Activated naive CD4-positive, alpha-beta T cell treated with anti-CD3 and anti-CD28 coated beads, Interleukin-2, amount 10 ng/mL, durations not matched to agents 7 days and 5 days (primary cell): Measurements from ENCODE around the gene KRT13.

Experiments
- CTCF ChIA-PET: fragments of 350-600 bp; sonication (Branson Sonifier 250); formaldehyde crosslinking; loops from one replicate; lab custom pipeline; 2021; ENCODE audit warnings: antibody characterized with exemption; lab: Charles Lee
- DNase-seq: peaks from one replicate; pipeline ENCODE4 v3.0.0-alpha.2; 2020
- H3K27ac Mint-ChIP-seq: one replicate; pipeline ENCODE4 v1.8.0; 2021; ENCODE audit warnings: mild to moderate bottlenecking, moderate library complexity, mixed read lengths
- H3K27me3 Mint-ChIP-seq: one replicate; pipeline ENCODE4 v1.8.0; 2021; ENCODE audit warnings: mild to moderate bottlenecking, mixed read lengths
- H3K36me3 Mint-ChIP-seq: one replicate; pipeline ENCODE4 v1.8.0; 2021; ENCODE audit warnings: mixed read lengths
- H3K4me1 Mint-ChIP-seq: one replicate; pipeline ENCODE4 v1.8.0; 2021; ENCODE audit warnings: mixed read lengths
- H3K4me3 Mint-ChIP-seq: one replicate; pipeline ENCODE4 v1.8.0; 2021; ENCODE audit warnings: mild to moderate bottlenecking, moderate library complexity, mixed read lengths
- H3K9me3 Mint-ChIP-seq: one replicate; pipeline ENCODE4 v1.8.0; 2021; ENCODE audit warnings: mixed read lengths

The KRT13 gene

GRCh38 chr17:41505007-41505808, at the start of gene KRT13:
TSS of gene KRT13 (minus strand) at chr17:41505612. CDS start at chr17:41505550, 62 bp downstream.
- Mint-ChIP-seq H3K4me1 (no peaks in the 10 kb centered on the region), H3K27me3 (peaks cover 11% of the 10 kb centered on the region), H3K36me3 (no peaks in the 10 kb centered on the region), H3K27ac (peak within 1 kb of the TSS; percentile 42), H3K9me3 (no peaks in the 10 kb centered on the region), H3K4me3 (no peak within 1 kb of the TSS)
- no peak for DNase-seq
- CTCF ChIA-PET = interaction anchor here (0.7 to 1.2 kb wide), 2 partner anchors 44 to 157 kb away, joined by 3 read pairs; no protein-coding TSS in a partner anchor

- Mint-ChIP-seq H3K27ac (no peak overlapping the region), H3K36me3 (no peaks in the 10 kb centered on the region), H3K4me1 (peaks cover 6% of the 10 kb centered on the region), H3K4me3 (no peak overlapping the region), H3K9me3 (no peaks in the 10 kb centered on the region), H3K27me3 (peaks cover 50% of the 10 kb centered on the region)
- CTCF ChIA-PET = interaction anchor here (6.8 kb wide), 1 partner anchor 110 kb away, joined by 165 read pairs; no protein-coding TSS in a partner anchor
- no peak for DNase-seq
Observed at GRCh38 chr17:41553987-41554680, 48.7 kb upstream of the KRT13 start.

GRCh38 chr17:41553176-41553575, 47.8 kb upstream of the KRT13 start:
- H3K36me3 Mint-ChIP-seq = no peaks in the 10 kb centered on the region
- CTCF ChIA-PET = interaction anchor here (0.7 to 6.8 kb wide), 3 partner anchors 97 to 696 kb away, joined by 3 to 165 read pairs (median 142); no protein-coding TSS in a partner anchor
- no peaks in the 10 kb centered on the region for H3K9me3 Mint-ChIP-seq
- no peak overlapping the region for H3K4me3 Mint-ChIP-seq
- H3K27ac Mint-ChIP-seq = no peak overlapping the region
- H3K4me1 Mint-ChIP-seq = peaks cover 16% of the 10 kb centered on the region
- DNase-seq = no peak
- peaks cover 57% of the 10 kb centered on the region for H3K27me3 Mint-ChIP-seq

- H3K27ac Mint-ChIP-seq = no peak overlapping the region
- peaks cover 64% of the 10 kb centered on the region for H3K27me3 Mint-ChIP-seq
- H3K4me1 Mint-ChIP-seq = peaks cover 23% of the 10 kb centered on the region
- H3K9me3 Mint-ChIP-seq = no peaks in the 10 kb centered on the region
- CTCF ChIA-PET = interaction anchor here (0.7 to 6.8 kb wide), 3 partner anchors 92 to 112 kb away, joined by 3 to 165 read pairs (median 142); no protein-coding TSS in a partner anchor
- H3K4me3 Mint-ChIP-seq = no peak overlapping the region
- DNase-seq = no peak
- H3K36me3 Mint-ChIP-seq = no peaks in the 10 kb centered on the region
Observed at GRCh38 chr17:41552455-41552854, 47.0 kb upstream of the KRT13 start.

- Mint-ChIP-seq H3K4me1 (peaks cover 23% of the 10 kb centered on the region), H3K27me3 (peaks cover 61% of the 10 kb centered on the region), H3K4me3 (no peak overlapping the region), H3K36me3 (no peaks in the 10 kb centered on the region), H3K9me3 (peaks cover 4% of the 10 kb centered on the region), H3K27ac (no peak overlapping the region)
- DNase-seq = no peak
- CTCF ChIA-PET = interaction anchor here (6.6 to 6.8 kb wide), 2 partner anchors 98 to 113 kb away, joined by 142 to 165 read pairs; no protein-coding TSS in a partner anchor
Observed at GRCh38 chr17:41551365-41551764, 46.0 kb upstream of the KRT13 start.

- H3K4me3 Mint-ChIP-seq = no peak overlapping the region
- H3K27ac Mint-ChIP-seq = no peak overlapping the region
- peaks cover 23% of the 10 kb centered on the region for H3K4me1 Mint-ChIP-seq
- no peaks in the 10 kb centered on the region for H3K36me3 Mint-ChIP-seq
- CTCF ChIA-PET = interaction anchor here (0.6 to 6.8 kb wide), 40 partner anchors 9 to 967 kb away, joined by 3 to 165 read pairs (median 5); partner anchors contain the start of gene KRT9
- no peak for DNase-seq
- H3K9me3 Mint-ChIP-seq = peaks cover 4% of the 10 kb centered on the region
- H3K27me3 Mint-ChIP-seq = peaks cover 51% of the 10 kb centered on the region
Observed at GRCh38 chr17:41549596-41550039, 44.2 kb upstream of the KRT13 start.

GRCh38 chr17:41548844-41549595, 43.6 kb upstream of the KRT13 start:
- H3K4me3 Mint-ChIP-seq = no peak overlapping the region
- peaks cover 23% of the 10 kb centered on the region for H3K4me1 Mint-ChIP-seq
- peaks cover 46% of the 10 kb centered on the region for H3K27me3 Mint-ChIP-seq
- DNase-seq = peak; percentile 91
- H3K9me3 Mint-ChIP-seq = peaks cover 4% of the 10 kb centered on the region
- CTCF ChIA-PET = interaction anchor here (0.6 to 6.8 kb wide), 58 partner anchors 9 to 1285 kb away, joined by 3 to 165 read pairs (median 4); partner anchors contain the start of genes GAST, KRT13 and KRT9
- H3K27ac Mint-ChIP-seq = peak overlapping the region; percentile 82
- H3K36me3 Mint-ChIP-seq = no peaks in the 10 kb centered on the region

GRCh38 chr17:41547921-41548843, 42.8 kb upstream of the KRT13 start:
- no peaks in the 10 kb centered on the region for H3K36me3 Mint-ChIP-seq
- DNase-seq = peak; percentile 34
- peaks cover 37% of the 10 kb centered on the region for H3K27me3 Mint-ChIP-seq
- peaks cover 23% of the 10 kb centered on the region for H3K4me1 Mint-ChIP-seq
- CTCF ChIA-PET = interaction anchor here (0.6 to 6.8 kb wide), 45 partner anchors 8 to 1286 kb away, joined by 3 to 165 read pairs (median 5); partner anchors contain the start of genes GAST and KRT9
- H3K27ac Mint-ChIP-seq = no peak overlapping the region
- no peak overlapping the region for H3K4me3 Mint-ChIP-seq
- H3K9me3 Mint-ChIP-seq = peaks cover 4% of the 10 kb centered on the region

- CTCF ChIA-PET = interaction anchor here (2.7 to 6.8 kb wide), 7 partner anchors 10 to 690 kb away, joined by 15 to 165 read pairs (median 29); no protein-coding TSS in a partner anchor
- Mint-ChIP-seq H3K36me3 (no peaks in the 10 kb centered on the region), H3K9me3 (peaks cover 4% of the 10 kb centered on the region), H3K27ac (no peak overlapping the region), H3K4me3 (no peak overlapping the region), H3K27me3 (peaks cover 36% of the 10 kb centered on the region), H3K4me1 (peaks cover 23% of the 10 kb centered on the region)
- no peak for DNase-seq
Observed at GRCh38 chr17:41547378-41547841, 42.0 kb upstream of the KRT13 start.

GRCh38 chr17:41546819-41547218, 41.4 kb upstream of the KRT13 start:
- H3K4me3 Mint-ChIP-seq = no peak overlapping the region
- no peak for DNase-seq
- CTCF ChIA-PET = interaction anchor here (6.6 kb wide), 1 partner anchor 103 kb away, joined by 142 read pairs; no protein-coding TSS in a partner anchor
- peaks cover 23% of the 10 kb centered on the region for H3K4me1 Mint-ChIP-seq
- H3K27ac Mint-ChIP-seq = no peak overlapping the region
- H3K27me3 Mint-ChIP-seq = peaks cover 33% of the 10 kb centered on the region
- H3K36me3 Mint-ChIP-seq = no peaks in the 10 kb centered on the region
- peaks cover 4% of the 10 kb centered on the region for H3K9me3 Mint-ChIP-seq

GRCh38 chr17:41545829-41546410, 40.5 kb upstream of the KRT13 start:
- Mint-ChIP-seq H3K4me1 (peaks cover 23% of the 10 kb centered on the region), H3K36me3 (no peaks in the 10 kb centered on the region), H3K27ac (no peak overlapping the region), H3K4me3 (no peak overlapping the region), H3K27me3 (peaks cover 34% of the 10 kb centered on the region), H3K9me3 (peaks cover 4% of the 10 kb centered on the region)
- CTCF ChIA-PET = no interaction called here
- DNase-seq = no peak

- Mint-ChIP-seq H3K4me1 (peaks cover 23% of the 10 kb centered on the region), H3K27me3 (peaks cover 37% of the 10 kb centered on the region), H3K27ac (no peak overlapping the region), H3K4me3 (no peak overlapping the region), H3K9me3 (peaks cover 4% of the 10 kb centered on the region), H3K36me3 (no peaks in the 10 kb centered on the region)
- CTCF ChIA-PET = interaction anchor here (0.6 to 1.2 kb wide), 2 partner anchors 120 to 138 kb away, joined by 3 to 4 read pairs; no protein-coding TSS in a partner anchor
- no peak for DNase-seq
Observed at GRCh38 chr17:41544935-41545334, 39.5 kb upstream of the KRT13 start.
